Keratinocyte (primary cell): ENCODE measurements around the gene TSPOAP1. TPM values are rescaled to one million over a fixed set of nuclear protein-coding genes. Genes with fewer than 3 reads are reported as not detected.

Experiments used
- DNase-seq: peaks from one replicate; pipeline ENCODE4 v3.0.0-alpha.2; 2011; ENCODE audit warnings: low read depth, missing footprints, low spot score
- FAIRE-seq: peaks from 2 replicates; lab custom pipeline; 2011; peaks lifted over from hg19 to GRCh38; lab: Jason Lieb, UNC
- H2AFZ ChIP-seq: 2 replicates; pipeline ENCODE4 v1.6.0; 2012; ENCODE audit warnings: low read length, control low read depth, inconsistent platforms; ENCODE audit not compliant: control insufficient read depth
- H3K27ac ChIP-seq: 2 replicates; pipeline ENCODE4 v1.5.1; 2011; ENCODE audit warnings: low read length; ENCODE audit not compliant: control insufficient read depth, insufficient read depth
- H3K27me3 ChIP-seq: 3 replicates; pipeline ENCODE4 v1.6.0; 2011; ENCODE audit warnings: low read length; ENCODE audit not compliant: control insufficient read depth, insufficient read depth; ENCODE audit errors: extremely low read depth
- H3K36me3 ChIP-seq, 2 experiments: 2 replicates in 1 of 2; 3 replicates in 1 of 2; pipeline ENCODE4 v1.5.1; 2011; ENCODE audit warnings: low read length in 2 of 2, mild to moderate bottlenecking in 1 of 2; ENCODE audit not compliant: control insufficient read depth in 2 of 2, insufficient read depth in 2 of 2; ENCODE audit errors: extremely low read depth in 1 of 2
- H3K4me1 ChIP-seq: 3 replicates; pipeline ENCODE4 v1.5.1; 2011; ENCODE audit warnings: low read length; ENCODE audit not compliant: control insufficient read depth, insufficient read depth; ENCODE audit errors: extremely low read depth
- H3K4me2 ChIP-seq: 3 replicates; pipeline ENCODE4 v1.6.0; 2011; ENCODE audit warnings: low read depth, low read length; ENCODE audit not compliant: control insufficient read depth, insufficient read depth; ENCODE audit errors: extremely low read depth
- H3K4me3 ChIP-seq, 3 experiments: fragments of 200-600 bp in 1 of 3; sonication (generic) in 1 of 3; 2 replicates in 2 of 3; 3 replicates in 1 of 3; pipeline ENCODE4 v1.5.1; 2011 to 2016; ENCODE audit warnings: low read length in 3 of 3, mild to moderate bottlenecking in 3 of 3, control low read depth in 2 of 3, inconsistent platforms in 1 of 3, low read depth in 1 of 3, mixed read lengths in 1 of 3, mixed run types in 1 of 3, moderate library complexity in 1 of 3; ENCODE audit not compliant: control insufficient read depth in 2 of 3, insufficient read depth in 2 of 3; ENCODE audit errors: extremely low read depth in 1 of 3
- H3K79me2 ChIP-seq: 2 replicates; pipeline ENCODE4 v1.6.0; 2012; ENCODE audit warnings: low read length; ENCODE audit not compliant: control insufficient read depth, insufficient read depth
- H3K9ac ChIP-seq: 3 replicates; pipeline ENCODE4 v1.6.0; 2011; ENCODE audit warnings: low read length; ENCODE audit not compliant: control insufficient read depth, insufficient read depth; ENCODE audit errors: extremely low read depth
- H3K9me1 ChIP-seq: 3 replicates; pipeline ENCODE4 v1.6.0; 2011; ENCODE audit warnings: low read length; ENCODE audit not compliant: control insufficient read depth, insufficient read depth; ENCODE audit errors: extremely low read depth
- H3K9me3 ChIP-seq: 2 replicates; pipeline ENCODE4 v1.5.1; 2012; ENCODE audit warnings: low read depth, low read length; ENCODE audit not compliant: control insufficient read depth
- H4K20me1 ChIP-seq: 3 replicates; pipeline ENCODE4 v1.6.0; 2011; ENCODE audit warnings: low read length; ENCODE audit not compliant: control insufficient read depth, insufficient read depth; ENCODE audit errors: extremely low read depth
- EZH2 ChIP-seq: IDR thresholded peaks from one replicate; pipeline ENCODE4 v1.6.1; 2012; ENCODE audit warnings: inconsistent platforms, mild to moderate bottlenecking, low read length, moderate library complexity
- dilution Hi-C: fragments of 300-500 bp; cut with MboI; formaldehyde crosslinking; loops from one replicate; pipeline ENCODE4 v1.7.0; 2020; ENCODE audit warnings: low sequenced_read_pairs; ENCODE audit not compliant: extremely low pct_ligation_motif_present
- polyA plus RNA-seq, 5 experiments: library from polyadenylated mRNA; depleted of rRNA in 3 of 5; stranded (reverse) in 3 of 5; stranded (forward) in 1 of 5; unstranded in 1 of 5; fragments of >200 nt; gene quantifications; 1 replicate in 1 of 5; 2 replicates in 3 of 5; 3 replicates in 1 of 5; pipeline versions ENCODE4 v1.2.1 to v1.2.3, GENCODE V29; 2011 to 2012; ENCODE audit warnings: missing spikeins in 2 of 5, low read depth in 1 of 5, low replicate concordance in 1 of 5
- TF ChIP-seq, protein P1 (sequence below), 3 experiments: IDR thresholded peaks in 1 of 3; conservative IDR thresholded peaks in 1 of 3; optimal IDR thresholded peaks in 1 of 3; 2 replicates in 2 of 3; 3 replicates in 1 of 3; pipeline versions ENCODE3 to v1.5.1; 2011; ENCODE audit warnings: low read length in 3 of 3, mild to moderate bottlenecking in 3 of 3, moderate library complexity in 2 of 3, control low read depth in 1 of 3, inconsistent platforms in 1 of 3; ENCODE audit not compliant: insufficient read depth in 2 of 3; ENCODE audit errors: extremely low read depth in 1 of 3

The TSPOAP1 gene
- polyA plus RNA-seq, 1 donor (not counting 4 experiments of a cell fraction or from before 2014, with no cell fraction given): 0.04 TPM

DNA sequence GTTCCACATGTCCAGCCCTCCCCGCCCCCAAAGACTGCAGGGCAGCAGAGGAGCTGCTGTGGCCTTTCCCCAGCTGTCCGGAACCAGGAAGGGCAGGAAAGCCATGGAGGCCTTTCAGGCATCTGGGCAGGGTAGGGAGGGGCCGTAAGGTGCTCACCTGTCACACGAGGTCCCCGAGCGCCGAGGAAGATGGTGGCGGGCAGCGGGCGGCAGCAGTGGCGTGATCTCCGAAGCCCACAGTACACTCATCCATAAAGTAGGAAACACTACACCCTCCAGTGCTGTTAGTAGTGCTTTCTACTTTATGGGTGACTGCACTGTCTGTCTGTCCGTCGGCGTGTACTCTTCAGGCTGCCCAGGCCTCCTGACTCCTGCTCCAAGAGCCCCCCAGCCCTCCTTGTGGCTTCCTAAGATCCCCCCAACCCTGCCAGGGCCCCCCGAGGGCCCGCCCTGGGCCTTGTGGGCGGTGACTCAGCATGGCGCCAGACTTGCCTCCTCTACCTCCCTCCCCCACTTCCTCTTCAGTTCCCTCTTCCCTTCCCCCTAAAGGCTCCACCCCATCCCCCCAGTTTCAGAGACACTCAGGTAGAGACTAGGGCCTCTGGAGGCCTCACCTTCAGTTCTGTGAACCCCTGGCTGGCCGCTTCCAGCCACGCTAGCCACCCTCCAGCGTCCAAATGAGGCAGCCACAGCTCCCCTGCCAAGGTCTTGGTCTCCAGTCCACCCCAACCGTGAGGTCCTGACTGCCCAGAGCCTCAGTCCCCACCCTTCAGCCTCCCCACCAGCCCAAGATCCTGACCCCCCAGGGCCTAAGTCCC lies 2.6 kb upstream of the TSPOAP1 start:
- TF ChIP-seq, protein P1, sequence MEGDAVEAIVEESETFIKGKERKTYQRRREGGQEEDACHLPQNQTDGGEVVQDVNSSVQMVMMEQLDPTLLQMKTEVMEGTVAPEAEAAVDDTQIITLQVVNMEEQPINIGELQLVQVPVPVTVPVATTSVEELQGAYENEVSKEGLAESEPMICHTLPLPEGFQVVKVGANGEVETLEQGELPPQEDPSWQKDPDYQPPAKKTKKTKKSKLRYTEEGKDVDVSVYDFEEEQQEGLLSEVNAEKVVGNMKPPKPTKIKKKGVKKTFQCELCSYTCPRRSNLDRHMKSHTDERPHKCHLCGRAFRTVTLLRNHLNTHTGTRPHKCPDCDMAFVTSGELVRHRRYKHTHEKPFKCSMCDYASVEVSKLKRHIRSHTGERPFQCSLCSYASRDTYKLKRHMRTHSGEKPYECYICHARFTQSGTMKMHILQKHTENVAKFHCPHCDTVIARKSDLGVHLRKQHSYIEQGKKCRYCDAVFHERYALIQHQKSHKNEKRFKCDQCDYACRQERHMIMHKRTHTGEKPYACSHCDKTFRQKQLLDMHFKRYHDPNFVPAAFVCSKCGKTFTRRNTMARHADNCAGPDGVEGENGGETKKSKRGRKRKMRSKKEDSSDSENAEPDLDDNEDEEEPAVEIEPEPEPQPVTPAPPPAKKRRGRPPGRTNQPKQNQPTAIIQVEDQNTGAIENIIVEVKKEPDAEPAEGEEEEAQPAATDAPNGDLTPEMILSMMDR (optimal IDR thresholded peaks at IDR 0.05 in 1 of 3, IDR thresholded peaks at IDR 0.05 in 1 of 3, conservative IDR thresholded peaks at IDR 0.05 in 1 of 3; ENCODE audit: extremely low read depth in 1 of 3, insufficient read depth in 2 of 3, low read length in 3 of 3): no peak
- no peak for TF ChIP-seq EZH2
- H3K4me1 ChIP-seq: peaks cover 11% of the 10 kb centered on the region
- H3K9ac ChIP-seq: no peak overlapping the region
- FAIRE-seq (no peak), DNase-seq (no peak)
- no peak overlapping the region for H3K4me3 ChIP-seq
- H3K4me2 ChIP-seq: no peak overlapping the region
- H3K79me2 ChIP-seq: no peaks in the 10 kb centered on the region
- no peak overlapping the region for H3K27ac ChIP-seq
- no peak overlapping the region for H2AFZ ChIP-seq
- dilution Hi-C loops: no loop called here
- H3K36me3 ChIP-seq: no peaks in the 10 kb centered on the region
- H3K9me3 ChIP-seq: no peaks in the 10 kb centered on the region
- H3K9me1 ChIP-seq: no peaks in the 10 kb centered on the region
- H3K27me3 ChIP-seq: peaks cover 25% of the 10 kb centered on the region
- H4K20me1 ChIP-seq: no peaks in the 10 kb centered on the region

DNA sequence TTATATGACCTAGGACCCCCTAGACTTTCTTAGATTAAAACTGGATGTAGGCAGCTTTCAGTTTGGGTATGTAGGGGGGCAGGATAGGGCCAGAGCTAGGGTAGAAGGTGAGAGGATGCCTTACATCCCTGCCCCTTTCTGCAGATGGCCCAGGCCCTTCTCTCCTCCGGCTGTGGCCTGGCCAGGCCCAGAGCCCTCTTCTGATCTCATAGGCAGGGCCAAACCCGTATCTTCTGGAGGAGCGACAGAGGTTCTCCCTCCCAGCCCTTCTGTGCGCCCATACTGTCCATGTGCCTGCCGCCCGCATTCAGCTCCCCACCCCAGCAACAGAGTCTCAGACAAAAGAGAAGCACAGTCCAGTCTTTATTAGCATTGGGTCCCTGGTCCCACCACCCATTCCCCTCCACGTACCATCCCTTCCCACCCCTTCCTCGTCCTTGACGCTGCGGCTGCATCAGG lies 2.0 kb upstream of the TSPOAP1 start:
- Histone ChIP-seq H3K27me3 (peaks cover 32% of the 10 kb centered on the region), H3K9ac (no peak overlapping the region), H4K20me1 (no peaks in the 10 kb centered on the region), H3K36me3 (no peaks in the 10 kb centered on the region), H3K4me2 (no peak overlapping the region), H2AFZ (no peak overlapping the region), H3K9me1 (no peaks in the 10 kb centered on the region), H3K27ac (no peak overlapping the region), H3K9me3 (no peaks in the 10 kb centered on the region), H3K4me3 (no peak overlapping the region), H3K79me2 (no peaks in the 10 kb centered on the region), H3K4me1 (peaks cover 5% of the 10 kb centered on the region)
- FAIRE-seq: no peak
- dilution Hi-C loops: no loop called here
- no peak for TF ChIP-seq EZH2
- TF ChIP-seq, protein P1 (optimal IDR thresholded peaks at IDR 0.05 in 1 of 3, IDR thresholded peaks at IDR 0.05 in 1 of 3, conservative IDR thresholded peaks at IDR 0.05 in 1 of 3; ENCODE audit: extremely low read depth in 1 of 3, insufficient read depth in 2 of 3, low read length in 3 of 3): no peak
- no peak for DNase-seq
